Inferior parietal cortex (tissue), 1 donor: Measurements from ENCODE around the gene JAML.

Experiments used
- DNase-seq: peaks from one replicate; pipeline ENCODE4 v3.0.0-alpha.2; 2016; ENCODE audit errors: extremely low spot score

The JAML gene

GRCh38 chr11:118240999-118241763 is 16.4 kb upstream of the JAML start:
- DNase-seq, result peak; percentile 29

GRCh38 chr11:118239509-118240205 is 14.8 kb upstream of the JAML start:
- DNase-seq, result no peak

- no peak for DNase-seq
These were observed 14.1 kb upstream of the JAML start for GRCh38 chr11:118238929-118239328.

GRCh38 chr11:118238421-118238820 is 13.6 kb upstream of the JAML start:
- no peak for DNase-seq

- DNase-seq, result no peak
These were observed 11.4 kb upstream of the JAML start for GRCh38 chr11:118236170-118236569.

- DNase-seq, result no peak
These were observed 10.0 kb upstream of the JAML start for GRCh38 chr11:118234833-118235232.

- no peak for DNase-seq
These were observed 9.0 kb upstream of the JAML start for GRCh38 chr11:118233850-118234249.

GRCh38 chr11:118233377-118233776 is 8.6 kb upstream of the JAML start:
- no peak for DNase-seq

- no peak for DNase-seq
These were observed 7.8 kb upstream of the JAML start for GRCh38 chr11:118232659-118233058.

GRCh38 chr11:118231461-118231860 is 6.7 kb upstream of the JAML start:
- DNase-seq, result no peak

GRCh38 chr11:118230088-118230487 is 5.3 kb upstream of the JAML start:
- DNase-seq, result no peak

- DNase-seq, result no peak
These were observed 4.5 kb upstream of the JAML start for GRCh38 chr11:118229274-118229847.

- no peak for DNase-seq
These were observed 3.3 kb upstream of the JAML start for GRCh38 chr11:118227865-118228785.

GRCh38 chr11:118226781-118227180 is 2.0 kb upstream of the JAML start:
- no peak for DNase-seq

- no peak for DNase-seq
These were observed 1.5 kb upstream of the JAML start for GRCh38 chr11:118226296-118226695.

- no peak for DNase-seq
These were observed 819 bp downstream of the JAML start for GRCh38 chr11:118223992-118224391.

- no peak for DNase-seq
These were observed 1.2 kb downstream of the JAML start for GRCh38 chr11:118223570-118223969.

GRCh38 chr11:118222437-118222836 is 2.4 kb downstream of the JAML start:
- no peak for DNase-seq

- DNase-seq, result no peak
These were observed 3.4 kb downstream of the JAML start for GRCh38 chr11:118221419-118221818.

- no peak for DNase-seq
These were observed 5.1 kb downstream of the JAML start for GRCh38 chr11:118219732-118220131.

GRCh38 chr11:118219244-118219643 is 5.6 kb downstream of the JAML start:
- no peak for DNase-seq

- DNase-seq, result no peak
These were observed 7.2 kb downstream of the JAML start for GRCh38 chr11:118217575-118217974.
